ENCODE data around the gene ABLIM2. TPM values are rescaled to one million over a fixed set of nuclear protein-coding genes. Genes with fewer than 3 reads are reported as not detected.

ABLIM2 gene
- total RNA-seq, 4 donors from 2014 or later, result 9.2 to 24.0 (median 12.3) TPM

GRCh38 chr4:7943211-7943610 is 215.4 kb downstream of the ABLIM2 start:
- Histone ChIP-seq H3K4me1 (peaks cover 9 to 32% of the 10 kb centered on the region in 2 donors), H3K4me3 (replicated peaks in 1 of 3) (no peak overlapping the region), H3K36me3 (peaks cover 0 to 3% of the 10 kb centered on the region in 2 donors), H3K27ac (peak overlapping the region in 1 of 3 donors; percentile 12), H3K27me3 (no peaks in the 10 kb centered on the region), H3K9me3 (no peaks in the 10 kb centered on the region)
- no peak for DNase-seq
- TF ChIP-seq POLR2A (IDR thresholded peaks at IDR 0.05), result no peak
- no peak for TF ChIP-seq CTCF (IDR thresholded peaks at IDR 0.05)
- intact Hi-C loops (cut with DNase I), result no loop called here
- WGBS, 2 donors, result 89 to 96% methylated on average over 8 of the region's 8 CpGs

GRCh38 chr4:7941965-7942496 is 216.6 kb downstream of the ABLIM2 start:
- WGBS, 2 donors, result 81 to 90% methylated on average over 4 of the region's 4 CpGs
- no peak for TF ChIP-seq CTCF (IDR thresholded peaks at IDR 0.05)
- TF ChIP-seq POLR2A (IDR thresholded peaks at IDR 0.05), result no peak
- intact Hi-C loops (cut with DNase I), result no loop called here
- Histone ChIP-seq H3K4me3 (replicated peaks in 1 of 3) (no peak overlapping the region), H3K4me1 (peaks cover 13 to 42% of the 10 kb centered on the region in 2 donors), H3K9me3 (no peaks in the 10 kb centered on the region), H3K27ac (peak overlapping the region; percentile 5 to 96 (median 69)), H3K27me3 (no peaks in the 10 kb centered on the region), H3K36me3 (peaks cover 0 to 3% of the 10 kb centered on the region in 2 donors)
- no peak for DNase-seq

- peaks cover 0 to 3% of the 10 kb centered on the region in 2 donors for H3K36me3 ChIP-seq
- H3K4me3 ChIP-seq (replicated peaks in 1 of 3), result no peak overlapping the region
- peak; percentile 85 to 93 for DNase-seq
- no peaks in the 10 kb centered on the region for H3K9me3 ChIP-seq
- H3K27me3 ChIP-seq, result no peaks in the 10 kb centered on the region
- intact Hi-C loops (cut with DNase I), result no loop called here
- WGBS, 2 donors, result 42 to 44% methylated on average over 9 to 11 of the region's 11 CpGs
- H3K4me1 ChIP-seq, result peaks cover 13 to 42% of the 10 kb centered on the region in 2 donors
- H3K27ac ChIP-seq, result peak overlapping the region; percentile 5 to 96 (median 69)
- TF ChIP-seq POLR2A (IDR thresholded peaks at IDR 0.05) (no peak), CTCF (IDR thresholded peaks at IDR 0.05) (no peak)
These were observed 217.3 kb downstream of the ABLIM2 start for GRCh38 chr4:7941111-7941964.

- H3K27me3 ChIP-seq, result no peaks in the 10 kb centered on the region
- TF ChIP-seq POLR2A (IDR thresholded peaks at IDR 0.05), result peak in 1 of 2 donors; percentile 91
- TF ChIP-seq CTCF (IDR thresholded peaks at IDR 0.05), result no peak
- peak within 1 kb of the TSS; percentile 63 to 86 (median 72) for H3K4me3 ChIP-seq (replicated peaks in 1 of 3)
- peaks cover 0 to 3% of the 10 kb centered on the region in 2 donors for H3K36me3 ChIP-seq
- H3K9me3 ChIP-seq, result no peaks in the 10 kb centered on the region
- H3K4me1 ChIP-seq, result peaks cover 13 to 42% of the 10 kb centered on the region in 2 donors
- H3K27ac ChIP-seq, result peak within 1 kb of the TSS; percentile 83 to 96 (median 87)
- intact Hi-C loops (cut with DNase I), result no loop called here
- peak; percentile 88 to 89 for DNase-seq
- WGBS, 2 donors, result 0 to 4% methylated on average over 1 to 4 of the region's 96 CpGs
These were observed 219.1 kb downstream of the ABLIM2 start, which contains the start of gene AFAP1 for GRCh38 chr4:7939377-7940108. AFAP1 (minus strand) TSS chr4:7939861; CDS start chr4:7872078, 67,783 bp downstream.
